Measurements from ENCODE around the gene NMU.
"Not testable (repeated sequence)": the region's sequence is repeated elsewhere in the genome, so short reads cannot be mapped to it uniquely, and the experiment has no call there.

Gene NMU
- 0 reads per million in 2 donors for total RNA-seq

GRCh38 chr4:55635741-55636655 is at the start of gene NMU:
NMU (minus strand) TSS chr4:55636298; CDS start chr4:55636192, 106 bp downstream.
- no peak for DNase-seq

- no peak for DNase-seq
These were observed 48.2 kb upstream of the NMU start for GRCh38 chr4:55684276-55684675.

- DNase-seq = not testable (repeated sequence)
These were observed 46.7 kb upstream of the NMU start for GRCh38 chr4:55682797-55683196.

GRCh38 chr4:55682295-55682694 is 46.2 kb upstream of the NMU start:
- DNase-seq = no peak

GRCh38 chr4:55681430-55681829 is 45.3 kb upstream of the NMU start:
- DNase-seq = no peak

GRCh38 chr4:55675196-55675793 is 39.2 kb upstream of the NMU start:
- no peak for DNase-seq

GRCh38 chr4:55673424-55673823 is 37.3 kb upstream of the NMU start:
- no peak for DNase-seq

- DNase-seq = no peak
These were observed 35.6 kb upstream of the NMU start for GRCh38 chr4:55671667-55672066.

- DNase-seq = no peak
These were observed 34.6 kb upstream of the NMU start for GRCh38 chr4:55670695-55671094.

GRCh38 chr4:55668449-55668848 is 32.4 kb upstream of the NMU start:
- no peak for DNase-seq

GRCh38 chr4:55666535-55666934 is 30.4 kb upstream of the NMU start:
- no peak for DNase-seq

GRCh38 chr4:55663145-55663544 is 27.0 kb upstream of the NMU start:
- DNase-seq = no peak

- no peak for DNase-seq
These were observed 25.4 kb upstream of the NMU start for GRCh38 chr4:55661398-55662056.

- DNase-seq = no peak
These were observed 22.6 kb upstream of the NMU start for GRCh38 chr4:55658657-55659056.

- no peak for DNase-seq
These were observed 18.0 kb upstream of the NMU start for GRCh38 chr4:55654131-55654530.

- no peak for DNase-seq
These were observed 14.4 kb upstream of the NMU start for GRCh38 chr4:55650483-55650882.

GRCh38 chr4:55637272-55637820 is 1.2 kb upstream of the NMU start:
- DNase-seq = no peak

GRCh38 chr4:55636656-55636999 is 530 bp upstream of the NMU start:
- DNase-seq = no peak

GRCh38 chr4:55635282-55635681 is 816 bp downstream of the NMU start:
- no peak for DNase-seq

GRCh38 chr4:55634417-55635128 is 1.5 kb downstream of the NMU start:
- no peak for DNase-seq

GRCh38 chr4:55633903-55634302 is 2.2 kb downstream of the NMU start:
- no peak for DNase-seq

- DNase-seq = no peak
These were observed 10.3 kb downstream of the NMU start for GRCh38 chr4:55625835-55626234.

- DNase-seq = not testable (repeated sequence)
These were observed 12.0 kb downstream of the NMU start for GRCh38 chr4:55624063-55624462.

All from activated gamma-delta T cell (primary cell).